Measurements from ENCODE around the gene RREB1. TPM values are rescaled to one million over a fixed set of nuclear protein-coding genes. Genes with fewer than 3 reads are reported as not detected.

RREB1 gene
- total and polyA plus RNA-seq, 2 experiments from 2014 or later, result 8.5 to 25.5 TPM

DNA sequence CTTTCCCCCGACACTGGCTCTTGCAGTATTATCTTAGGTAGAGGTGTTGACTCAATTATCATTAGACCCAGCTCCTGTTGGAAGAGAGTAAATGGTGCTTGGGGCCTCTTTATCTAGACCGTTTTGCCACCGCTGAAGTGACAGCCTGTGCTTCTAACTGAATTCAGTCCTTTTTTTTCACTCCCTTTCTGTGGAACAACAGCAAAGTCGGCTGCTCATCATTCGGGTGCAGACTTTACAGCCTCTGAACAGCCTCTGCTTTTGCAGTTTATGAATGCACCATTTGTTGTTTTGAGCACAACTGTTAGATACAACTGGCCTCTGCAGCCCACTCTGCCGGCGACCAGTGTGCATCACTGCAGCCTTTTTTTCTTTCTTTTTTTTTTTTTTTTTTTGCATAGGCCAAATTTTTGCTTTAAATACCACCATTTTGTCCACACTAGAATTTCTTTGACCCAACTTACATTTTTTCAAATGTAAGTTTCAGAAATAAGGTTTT is 35.8 kb downstream of the RREB1 start:
- H3K36me3 ChIP-seq (ENCODE audit: insufficient read depth), result no peaks in the 10 kb centered on the region
- Mint-ChIP-seq H3K36me3 (ENCODE audit: low read depth) (no peaks in the 10 kb centered on the region), H3K9me3 (no peaks in the 10 kb centered on the region), H3K27me3 (ENCODE audit: insufficient read depth, low read depth, poor library complexity) (peaks cover 7% of the 10 kb centered on the region), H3K4me3 (no peak overlapping the region), H3K4me1 (peaks cover 83% of the 10 kb centered on the region), H3K27ac (peak overlapping the region; percentile 70)
- H3F3A ChIP-seq (replicated peaks; ENCODE audit: low read depth), result no peaks in the 10 kb centered on the region
- no peak for DNase-seq (ENCODE audit: low spot score)
- no peaks in the 10 kb centered on the region for H3K27me3 ChIP-seq (ENCODE audit: insufficient read depth)
- H2AFZ ChIP-seq, result no peak overlapping the region
- no peak for ATAC-seq
- H3K4me1 ChIP-seq (ENCODE audit: insufficient read depth), result peaks cover 64% of the 10 kb centered on the region
- no peak overlapping the region for H3K4me3 ChIP-seq
- peaks cover 58% of the 10 kb centered on the region for H3K79me2 ChIP-seq (replicated peaks; ENCODE audit: insufficient read depth)
- H4K20me1 ChIP-seq (replicated peaks; ENCODE audit: insufficient read depth), result no peaks in the 10 kb centered on the region
- H3K4me2 ChIP-seq, result no peak overlapping the region
- TF ChIP-seq CREB1 (CRISPR knock-in tag; IDR thresholded peaks at IDR 0.05; ENCODE audit: low read depth), result no peak
- TF ChIP-seq, protein P1, sequence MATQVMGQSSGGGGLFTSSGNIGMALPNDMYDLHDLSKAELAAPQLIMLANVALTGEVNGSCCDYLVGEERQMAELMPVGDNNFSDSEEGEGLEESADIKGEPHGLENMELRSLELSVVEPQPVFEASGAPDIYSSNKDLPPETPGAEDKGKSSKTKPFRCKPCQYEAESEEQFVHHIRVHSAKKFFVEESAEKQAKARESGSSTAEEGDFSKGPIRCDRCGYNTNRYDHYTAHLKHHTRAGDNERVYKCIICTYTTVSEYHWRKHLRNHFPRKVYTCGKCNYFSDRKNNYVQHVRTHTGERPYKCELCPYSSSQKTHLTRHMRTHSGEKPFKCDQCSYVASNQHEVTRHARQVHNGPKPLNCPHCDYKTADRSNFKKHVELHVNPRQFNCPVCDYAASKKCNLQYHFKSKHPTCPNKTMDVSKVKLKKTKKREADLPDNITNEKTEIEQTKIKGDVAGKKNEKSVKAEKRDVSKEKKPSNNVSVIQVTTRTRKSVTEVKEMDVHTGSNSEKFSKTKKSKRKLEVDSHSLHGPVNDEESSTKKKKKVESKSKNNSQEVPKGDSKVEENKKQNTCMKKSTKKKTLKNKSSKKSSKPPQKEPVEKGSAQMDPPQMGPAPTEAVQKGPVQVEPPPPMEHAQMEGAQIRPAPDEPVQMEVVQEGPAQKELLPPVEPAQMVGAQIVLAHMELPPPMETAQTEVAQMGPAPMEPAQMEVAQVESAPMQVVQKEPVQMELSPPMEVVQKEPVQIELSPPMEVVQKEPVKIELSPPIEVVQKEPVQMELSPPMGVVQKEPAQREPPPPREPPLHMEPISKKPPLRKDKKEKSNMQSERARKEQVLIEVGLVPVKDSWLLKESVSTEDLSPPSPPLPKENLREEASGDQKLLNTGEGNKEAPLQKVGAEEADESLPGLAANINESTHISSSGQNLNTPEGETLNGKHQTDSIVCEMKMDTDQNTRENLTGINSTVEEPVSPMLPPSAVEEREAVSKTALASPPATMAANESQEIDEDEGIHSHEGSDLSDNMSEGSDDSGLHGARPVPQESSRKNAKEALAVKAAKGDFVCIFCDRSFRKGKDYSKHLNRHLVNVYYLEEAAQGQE (IDR thresholded peaks at IDR 0.05; ENCODE audit: unreplicated experiment), result no peak
- TF ChIP-seq ZNF331 (CRISPR knock-in tag; IDR thresholded peaks at IDR 0.05; ENCODE audit: low read depth), result no peak
- no peak for TF ChIP-seq EZH2phosphoT487 (IDR thresholded peaks at IDR 0.05; ENCODE audit: unreplicated experiment)
- TF ChIP-seq, protein P2, sequence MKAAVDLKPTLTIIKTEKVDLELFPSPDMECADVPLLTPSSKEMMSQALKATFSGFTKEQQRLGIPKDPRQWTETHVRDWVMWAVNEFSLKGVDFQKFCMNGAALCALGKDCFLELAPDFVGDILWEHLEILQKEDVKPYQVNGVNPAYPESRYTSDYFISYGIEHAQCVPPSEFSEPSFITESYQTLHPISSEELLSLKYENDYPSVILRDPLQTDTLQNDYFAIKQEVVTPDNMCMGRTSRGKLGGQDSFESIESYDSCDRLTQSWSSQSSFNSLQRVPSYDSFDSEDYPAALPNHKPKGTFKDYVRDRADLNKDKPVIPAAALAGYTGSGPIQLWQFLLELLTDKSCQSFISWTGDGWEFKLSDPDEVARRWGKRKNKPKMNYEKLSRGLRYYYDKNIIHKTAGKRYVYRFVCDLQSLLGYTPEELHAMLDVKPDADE (IDR thresholded peaks at IDR 0.05), result no peak
- no peak for TF ChIP-seq STAT1 (IDR thresholded peaks at IDR 0.05; ENCODE audit: unreplicated experiment)
- H3K9me2 ChIP-seq (ENCODE audit: insufficient read depth), result no peaks in the 10 kb centered on the region
- peak overlapping the region; percentile 11; the same call in 1 of the 2 replicates for H3K27ac ChIP-seq (ENCODE audit: low read depth)

DNA sequence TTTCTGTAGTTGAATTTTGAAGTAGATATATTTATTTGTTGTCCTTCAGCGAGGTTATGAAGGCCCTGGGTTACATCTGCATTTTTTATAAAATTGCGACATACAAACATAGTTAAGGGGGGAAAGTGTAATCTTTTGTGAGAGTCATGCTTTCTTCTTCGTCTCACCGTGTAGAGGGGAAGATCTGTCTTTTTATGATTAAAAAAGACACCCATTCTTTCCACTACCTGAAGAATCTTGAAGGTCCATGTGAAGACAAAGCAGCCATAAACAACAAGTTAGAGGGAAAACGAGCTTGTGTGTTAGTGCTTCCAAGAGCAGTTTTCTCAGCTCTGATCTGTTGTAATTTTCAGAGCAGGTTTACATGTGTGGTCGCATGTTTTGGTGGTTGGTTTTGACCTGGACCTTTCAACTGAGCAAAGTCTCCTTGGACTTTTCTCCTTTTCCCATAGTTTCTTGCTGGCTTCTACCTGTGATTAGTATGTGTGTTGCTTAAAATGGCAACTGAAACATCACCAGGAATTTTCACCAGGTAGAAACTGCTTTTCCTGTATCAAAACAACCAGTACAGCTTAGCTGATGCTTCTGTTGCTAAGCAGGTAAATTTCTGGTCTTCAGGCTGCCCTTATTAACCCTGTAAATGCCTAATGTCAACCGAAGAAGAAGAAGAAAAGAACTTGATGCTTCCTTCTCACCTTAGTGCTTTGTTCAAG is 37.3 kb downstream of the RREB1 start:
- peaks cover 59% of the 10 kb centered on the region for H3K79me2 ChIP-seq (replicated peaks; ENCODE audit: insufficient read depth)
- H3K4me3 ChIP-seq, result peak overlapping the region; percentile 48
- Mint-ChIP-seq H3K27me3 (ENCODE audit: insufficient read depth, low read depth, poor library complexity) (peaks cover 7% of the 10 kb centered on the region), H3K9me3 (no peaks in the 10 kb centered on the region), H3K36me3 (ENCODE audit: low read depth) (no peaks in the 10 kb centered on the region), H3K4me1 (peaks cover 76% of the 10 kb centered on the region), H3K4me3 (peak overlapping the region; percentile 50), H3K27ac (peak overlapping the region; percentile 93)
- peak; percentile 48 for DNase-seq (ENCODE audit: low spot score)
- H3K36me3 ChIP-seq (ENCODE audit: insufficient read depth), result no peaks in the 10 kb centered on the region
- no peaks in the 10 kb centered on the region for H3K27me3 ChIP-seq (ENCODE audit: insufficient read depth)
- H4K20me1 ChIP-seq (replicated peaks; ENCODE audit: insufficient read depth), result no peaks in the 10 kb centered on the region
- H2AFZ ChIP-seq, result no peak overlapping the region
- no peaks in the 10 kb centered on the region for H3K9me2 ChIP-seq (ENCODE audit: insufficient read depth)
- H3K4me1 ChIP-seq (ENCODE audit: insufficient read depth), result peaks cover 56% of the 10 kb centered on the region
- peak overlapping the region; percentile 84 for H3K27ac ChIP-seq (ENCODE audit: low read depth)
- H3F3A ChIP-seq (replicated peaks; ENCODE audit: low read depth), result no peaks in the 10 kb centered on the region
- no peak for ATAC-seq
- peak overlapping the region; percentile 72 for H3K4me2 ChIP-seq
- TF ChIP-seq EZH2 (IDR thresholded peaks at IDR 0.05; ENCODE audit: low read depth, unreplicated experiment) (no peak), ZNF331 (CRISPR knock-in tag; IDR thresholded peaks at IDR 0.05; ENCODE audit: low read depth) (no peak), POLR2AphosphoS5 (IDR thresholded peaks at IDR 0.05; ENCODE audit: low read depth) (no peak), CREB1 (CRISPR knock-in tag; IDR thresholded peaks at IDR 0.05; ENCODE audit: low read depth) (no peak), JUNB (IDR thresholded peaks at IDR 0.05; ENCODE audit: unreplicated experiment) (no peak)
- TF ChIP-seq, protein P2 (IDR thresholded peaks at IDR 0.05), result no peak
- TF ChIP-seq, protein P3, sequence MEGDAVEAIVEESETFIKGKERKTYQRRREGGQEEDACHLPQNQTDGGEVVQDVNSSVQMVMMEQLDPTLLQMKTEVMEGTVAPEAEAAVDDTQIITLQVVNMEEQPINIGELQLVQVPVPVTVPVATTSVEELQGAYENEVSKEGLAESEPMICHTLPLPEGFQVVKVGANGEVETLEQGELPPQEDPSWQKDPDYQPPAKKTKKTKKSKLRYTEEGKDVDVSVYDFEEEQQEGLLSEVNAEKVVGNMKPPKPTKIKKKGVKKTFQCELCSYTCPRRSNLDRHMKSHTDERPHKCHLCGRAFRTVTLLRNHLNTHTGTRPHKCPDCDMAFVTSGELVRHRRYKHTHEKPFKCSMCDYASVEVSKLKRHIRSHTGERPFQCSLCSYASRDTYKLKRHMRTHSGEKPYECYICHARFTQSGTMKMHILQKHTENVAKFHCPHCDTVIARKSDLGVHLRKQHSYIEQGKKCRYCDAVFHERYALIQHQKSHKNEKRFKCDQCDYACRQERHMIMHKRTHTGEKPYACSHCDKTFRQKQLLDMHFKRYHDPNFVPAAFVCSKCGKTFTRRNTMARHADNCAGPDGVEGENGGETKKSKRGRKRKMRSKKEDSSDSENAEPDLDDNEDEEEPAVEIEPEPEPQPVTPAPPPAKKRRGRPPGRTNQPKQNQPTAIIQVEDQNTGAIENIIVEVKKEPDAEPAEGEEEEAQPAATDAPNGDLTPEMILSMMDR (conservative IDR thresholded peaks at IDR 0.05; ENCODE audit: low read depth in 2 of 2), result no peak
- TF ChIP-seq, protein P1 (IDR thresholded peaks at IDR 0.05; ENCODE audit: unreplicated experiment), result no peak

Measured in GM23338 (cell line).